Trophoblast cell (in vitro differentiated cells and primary cell): ENCODE results near the gene SLC7A4.
"Not testable (repeated sequence)": the region's sequence is repeated elsewhere in the genome, so short reads cannot be mapped to it uniquely, and the experiment has no call there.

Source experiments
- DNase-seq, 2 donors: peaks; one replicate each; pipeline ENCODE4 v3.0.0-alpha.2; 2016
- H2AFZ ChIP-seq: 2 replicates; pipeline ENCODE4 v1.6.1; 2013; ENCODE audit warnings: low read length, moderate library complexity, mild to moderate bottlenecking; ENCODE audit not compliant: insufficient read depth, poor library complexity
- H2AK5ac ChIP-seq: 2 replicates; pipeline ENCODE4 v1.6.1; 2013; ENCODE audit warnings: mild to moderate bottlenecking, low read length
- H2BK120ac ChIP-seq: 2 replicates; pipeline ENCODE4 v1.6.1; 2013; ENCODE audit warnings: low read length, mild to moderate bottlenecking, moderate library complexity; ENCODE audit not compliant: insufficient read depth, poor library complexity
- H2BK12ac ChIP-seq: 2 replicates; pipeline ENCODE4 v1.6.1; 2013; ENCODE audit warnings: mild to moderate bottlenecking, low read length, moderate library complexity
- H2BK5ac ChIP-seq: 2 replicates; pipeline ENCODE4 v1.6.1; 2013; ENCODE audit warnings: low read length, low read depth, moderate library complexity, mild to moderate bottlenecking; ENCODE audit not compliant: poor library complexity
- H3K14ac ChIP-seq: 2 replicates; pipeline ENCODE4 v1.6.1; 2013; ENCODE audit warnings: mild to moderate bottlenecking, low read length
- H3K18ac ChIP-seq: 2 replicates; pipeline ENCODE4 v1.6.1; 2013; ENCODE audit warnings: mild to moderate bottlenecking, low read length
- H3K23ac ChIP-seq: 2 replicates; pipeline ENCODE4 v1.6.1; 2013; ENCODE audit warnings: low read length
- H3K27ac ChIP-seq: 2 replicates; pipeline ENCODE4 v1.5.1; 2013; ENCODE audit warnings: low read depth, mild to moderate bottlenecking, inconsistent platforms, low read length, moderate library complexity
- H3K27me3 ChIP-seq: 2 replicates; pipeline ENCODE4 v1.6.1; 2013; ENCODE audit warnings: inconsistent platforms, mild to moderate bottlenecking, low read length, moderate library complexity; ENCODE audit not compliant: insufficient read depth
- H3K36me3 ChIP-seq, 2 experiments: 1 replicate in 1 of 2; 2 replicates in 1 of 2; pipeline ENCODE4 v1.6.1; 2013; ENCODE audit warnings: low read length in 2 of 2, mild to moderate bottlenecking in 2 of 2, moderate library complexity in 1 of 2; ENCODE audit not compliant: insufficient read depth in 2 of 2, control insufficient read depth in 1 of 2
- H3K4ac ChIP-seq: 2 replicates; pipeline ENCODE4 v1.6.1; 2013; ENCODE audit warnings: low read depth, mild to moderate bottlenecking, low read length, moderate library complexity
- H3K4me1 ChIP-seq, 2 experiments: 1 replicate in 1 of 2; 2 replicates in 1 of 2; pipeline ENCODE4 v1.6.1; 2013; ENCODE audit warnings: low read length in 2 of 2, mild to moderate bottlenecking in 2 of 2, moderate library complexity in 1 of 2; ENCODE audit not compliant: insufficient read depth in 2 of 2, control insufficient read depth in 1 of 2
- H3K4me2 ChIP-seq: 2 replicates; pipeline ENCODE4 v1.6.1; 2013; ENCODE audit warnings: inconsistent platforms, mild to moderate bottlenecking, low read length, moderate library complexity
- H3K4me3 ChIP-seq: 2 replicates; pipeline ENCODE4 v1.5.1; 2013; ENCODE audit warnings: mild to moderate bottlenecking, low read depth, low read length, inconsistent platforms
- H3K79me1 ChIP-seq: one replicate; pipeline ENCODE4 v1.6.1; 2013; ENCODE audit warnings: low read length
- H3K79me2 ChIP-seq: 2 replicates; pipeline ENCODE4 v1.6.1; 2013; ENCODE audit warnings: low read length, mild to moderate bottlenecking; ENCODE audit not compliant: control insufficient read depth, insufficient read depth, poor library complexity
- H3K9ac ChIP-seq: 2 replicates; pipeline ENCODE4 v1.6.1; 2013; ENCODE audit warnings: mild to moderate bottlenecking, low read length
- H3K9me3 ChIP-seq: 2 replicates; pipeline ENCODE4 v1.6.1; 2013; ENCODE audit warnings: low read depth, mild to moderate bottlenecking, control low read depth, inconsistent platforms, low read length; ENCODE audit not compliant: insufficient read depth
- H4K12ac ChIP-seq: 2 replicates; pipeline ENCODE4 v1.6.1; 2013; ENCODE audit warnings: low read depth, mild to moderate bottlenecking, low read length, moderate library complexity
- H4K8ac ChIP-seq: 2 replicates; pipeline ENCODE4 v1.6.1; 2013; ENCODE audit warnings: low read depth, mild to moderate bottlenecking, low read length, moderate library complexity
- H4K91ac ChIP-seq: one replicate; pipeline ENCODE4 v1.6.1; 2013; ENCODE audit warnings: low read depth, mild to moderate bottlenecking, low read length, moderate library complexity
- WGBS: extraction: QIAGEN DNeasy Blood & Tissue Kit; methylation state at CpG from one replicate; pipeline ENCODE4 v1.1.7; 2013; ENCODE audit warnings: missing lambda C conversion rate; ENCODE audit not compliant: insufficient read length, insufficient coverage; ENCODE audit errors: extremely low coverage; 5-methylcytosine and 5-hydroxymethylcytosine counted together

SLC7A4 gene

GRCh38 chr22:21039158-21039557 lies 6.8 kb upstream of the SLC7A4 start:
- H2AFZ ChIP-seq, H3K4me3 ChIP-seq, H3K14ac ChIP-seq, H3K23ac ChIP-seq, H2BK120ac ChIP-seq, H3K4me1 ChIP-seq, H3K18ac ChIP-seq, H2BK5ac ChIP-seq, H3K27ac ChIP-seq, H4K8ac ChIP-seq, H3K9ac ChIP-seq, H3K4me2 ChIP-seq, H3K9me3 ChIP-seq, H3K79me2 ChIP-seq, H3K4ac ChIP-seq, DNase-seq, H3K79me1 ChIP-seq, H3K27me3 ChIP-seq, H2AK5ac ChIP-seq, H4K12ac ChIP-seq, H3K36me3 ChIP-seq: not testable (repeated sequence)
- WGBS, result no CpG with 5 or more reads among the region's 5 CpGs
- Histone ChIP-seq H2BK12ac (peak overlapping the region; percentile 88), H4K91ac (peak overlapping the region; percentile 32)

- H3K9me3 ChIP-seq, result no peaks in the 10 kb centered on the region
- no peak overlapping the region for H2AK5ac ChIP-seq
- H4K8ac ChIP-seq, result no peak overlapping the region
- H2AFZ ChIP-seq, result no peak overlapping the region
- H2BK120ac ChIP-seq, result peak overlapping the region; percentile 79
- peak overlapping the region; percentile 74 for H3K18ac ChIP-seq
- H4K12ac ChIP-seq, result no peak overlapping the region
- peak overlapping the region; percentile 35 for H4K91ac ChIP-seq
- peaks cover 13% of the 10 kb centered on the region for H3K79me1 ChIP-seq
- H3K4ac ChIP-seq, result no peak overlapping the region
- H3K23ac ChIP-seq, result no peak overlapping the region
- H3K79me2 ChIP-seq, result no peaks in the 10 kb centered on the region
- H3K14ac ChIP-seq, result peak overlapping the region; percentile 54
- peak overlapping the region; percentile 97 for H2BK12ac ChIP-seq
- DNase-seq, result no peak
- H3K4me3 ChIP-seq, result no peak overlapping the region
- peaks cover 8 to 10% of the 10 kb centered on the region in 2 experiments for H3K4me1 ChIP-seq
- no peaks in the 10 kb centered on the region for H3K27me3 ChIP-seq
- H3K36me3 ChIP-seq, result no peaks in the 10 kb centered on the region
- H2BK5ac ChIP-seq, result peak overlapping the region; percentile 66
- no peak overlapping the region for H3K4me2 ChIP-seq
- no peak overlapping the region for H3K9ac ChIP-seq
- peak overlapping the region; percentile 71 for H3K27ac ChIP-seq
- WGBS, result no CpG with 5 or more reads among the region's 2 CpGs
Measured at GRCh38 chr22:21038405-21038804, 6.0 kb upstream of the SLC7A4 start.

- Histone ChIP-seq H3K23ac (no peak overlapping the region), H3K27me3 (no peaks in the 10 kb centered on the region), H4K8ac (no peak overlapping the region), H3K9ac (no peak overlapping the region), H3K4me2 (no peak overlapping the region), H4K91ac (no peak overlapping the region), H2AFZ (no peak overlapping the region), H4K12ac (no peak overlapping the region), H3K36me3 (no peaks in the 10 kb centered on the region), H2BK5ac (no peak overlapping the region), H3K79me1 (peaks cover 27% of the 10 kb centered on the region), H2BK120ac (no peak overlapping the region), H3K79me2 (peaks cover 2% of the 10 kb centered on the region), H3K4ac (no peak overlapping the region), H3K4me1 (peaks cover 31 to 33% of the 10 kb centered on the region in 2 experiments), H3K4me3 (no peak overlapping the region), H2BK12ac (no peak overlapping the region), H3K18ac (no peak overlapping the region), H3K27ac (no peak overlapping the region), H2AK5ac (no peak overlapping the region), H3K14ac (no peak overlapping the region), H3K9me3 (no peaks in the 10 kb centered on the region)
- peak in 1 of 2 donors; percentile 46 for DNase-seq
- no CpG with 5 or more reads among the region's 3 CpGs for WGBS
Measured at GRCh38 chr22:21034989-21035388, 2.6 kb upstream of the SLC7A4 start.

- Histone ChIP-seq H2BK120ac (peak overlapping the region; percentile 70), H4K12ac (no peak overlapping the region), H3K4ac (peak overlapping the region; percentile 16), H3K9me3 (no peaks in the 10 kb centered on the region), H3K79me1 (peaks cover 24% of the 10 kb centered on the region), H3K36me3 (no peaks in the 10 kb centered on the region), H3K18ac (peak overlapping the region; percentile 48), H3K9ac (no peak overlapping the region), H3K4me1 (peaks cover 41 to 42% of the 10 kb centered on the region in 2 experiments), H2BK12ac (peak overlapping the region; percentile 78), H4K91ac (peak overlapping the region; percentile 74), H4K8ac (no peak overlapping the region), H3K27ac (no peak overlapping the region), H3K4me3 (no peak overlapping the region), H3K79me2 (peaks cover 2% of the 10 kb centered on the region), H3K4me2 (no peak overlapping the region), H3K14ac (peak overlapping the region; percentile 54), H2BK5ac (peak overlapping the region; percentile 14), H3K23ac (no peak overlapping the region), H2AK5ac (peak overlapping the region; percentile 80), H3K27me3 (no peaks in the 10 kb centered on the region), H2AFZ (no peak overlapping the region)
- no peak for DNase-seq
- no CpG with 5 or more reads among the region's 3 CpGs for WGBS
Measured at GRCh38 chr22:21033895-21034294, 1.5 kb upstream of the SLC7A4 start.
